ENCODE results near the gene FAM193A.
"Not testable (repeated sequence)": the region's sequence is repeated elsewhere in the genome, so short reads cannot be mapped to it uniquely, and the experiment has no call there.

Gene FAM193A

DNA sequence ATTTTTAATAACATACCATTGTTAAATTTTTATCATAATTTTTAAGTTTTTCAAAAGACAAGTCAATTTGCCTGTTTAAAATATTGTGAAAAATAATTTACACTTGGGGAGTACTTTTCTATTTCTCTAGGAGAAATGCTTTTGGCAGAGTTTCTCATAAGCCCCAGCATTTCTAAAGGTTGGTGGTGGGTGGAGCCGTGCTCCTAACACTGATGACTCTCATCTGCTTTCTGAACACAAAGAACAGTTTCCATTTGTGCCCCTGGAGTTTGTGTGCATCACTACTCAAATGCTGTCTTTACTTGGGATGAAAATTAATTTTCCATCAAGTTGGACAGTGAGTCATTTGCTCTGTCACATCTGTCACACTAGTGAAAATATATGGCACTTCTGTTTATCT, 162.1 kb downstream of the FAM193A start:
- DNase-seq, result no peak

GRCh38 chr4:2698951-2699505, 162.6 kb downstream of the FAM193A start:
- DNase-seq, result no peak

DNA sequence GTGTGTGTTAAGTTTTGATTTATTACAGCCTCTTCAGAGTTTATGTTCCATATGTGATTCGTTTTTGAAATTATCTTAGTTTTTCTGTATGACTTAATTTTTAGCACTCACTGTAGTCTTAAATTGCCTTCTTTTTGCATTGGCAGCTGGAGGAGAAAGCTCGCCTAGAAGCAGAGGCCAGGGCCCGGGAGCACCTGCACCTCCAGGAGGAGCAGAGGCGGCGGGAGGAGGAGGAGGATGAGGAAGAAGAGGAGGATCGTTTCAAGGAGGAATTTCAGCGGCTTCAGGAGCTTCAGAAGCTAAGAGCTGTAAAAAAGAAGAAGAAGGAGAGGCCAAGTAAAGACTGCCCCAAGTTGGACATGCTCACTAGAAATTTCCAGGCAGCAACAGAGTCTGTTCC, 163.1 kb downstream of the FAM193A start:
- no peak for DNase-seq

DNA sequence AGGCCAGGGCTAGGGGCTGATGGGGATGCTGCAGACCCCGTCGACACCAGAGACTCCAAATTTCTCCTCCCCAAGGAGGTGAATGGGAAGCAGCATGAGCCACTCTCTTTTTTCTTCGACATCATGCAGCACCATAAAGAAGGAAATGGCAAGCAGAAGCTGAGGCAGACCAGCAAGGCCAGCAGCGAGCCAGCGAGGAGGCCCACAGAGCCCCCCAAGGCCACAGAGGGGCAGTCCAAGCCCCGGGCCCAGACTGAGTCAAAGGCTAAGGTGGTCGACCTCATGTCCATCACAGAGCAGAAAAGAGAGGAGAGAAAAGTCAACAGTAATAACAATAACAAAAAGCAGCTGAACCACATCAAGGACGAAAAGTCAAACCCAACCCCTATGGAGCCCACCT, 163.6 kb downstream of the FAM193A start:
- DNase-seq, result no peak

DNA sequence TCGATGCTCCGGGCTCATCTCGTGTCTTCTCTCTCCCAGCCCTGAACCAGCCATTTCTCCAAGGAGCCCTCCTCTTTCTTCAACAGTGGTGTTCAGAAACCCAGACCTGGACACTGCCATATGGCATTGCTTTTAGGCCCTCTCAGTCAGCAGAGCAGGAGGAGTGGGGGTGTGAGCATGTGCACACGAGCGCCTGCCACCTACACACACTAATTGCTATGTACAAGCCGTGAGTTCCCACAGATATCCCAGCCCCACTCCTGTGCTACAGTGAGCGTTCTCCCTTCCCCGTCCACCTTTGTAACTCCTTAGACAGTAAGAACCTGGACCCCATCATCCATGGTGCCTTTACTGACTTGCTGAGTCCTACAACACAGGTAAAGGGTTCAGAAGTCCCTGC, 165.9 kb downstream of the FAM193A start:
- DNase-seq, result no peak

DNA sequence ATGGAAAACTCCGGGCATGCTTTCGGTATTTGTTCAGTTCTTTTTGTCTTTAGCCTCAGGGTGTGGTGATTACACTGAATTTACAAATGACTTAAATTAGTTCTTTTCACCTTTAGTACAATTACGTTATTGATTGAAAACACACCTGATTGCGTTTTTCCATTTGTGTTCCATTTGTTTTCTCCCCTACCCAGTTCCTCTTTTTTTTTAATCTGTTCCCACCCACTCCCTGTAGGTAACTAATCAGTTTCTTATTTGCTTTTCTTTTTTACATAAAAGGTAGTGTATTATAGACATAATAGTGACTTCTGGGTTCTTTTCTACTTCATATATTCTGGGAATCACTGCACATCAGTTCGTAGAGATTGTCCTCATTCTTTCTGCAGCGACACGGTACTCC, 166.3 kb downstream of the FAM193A start:
- DNase-seq, result no peak

DNA sequence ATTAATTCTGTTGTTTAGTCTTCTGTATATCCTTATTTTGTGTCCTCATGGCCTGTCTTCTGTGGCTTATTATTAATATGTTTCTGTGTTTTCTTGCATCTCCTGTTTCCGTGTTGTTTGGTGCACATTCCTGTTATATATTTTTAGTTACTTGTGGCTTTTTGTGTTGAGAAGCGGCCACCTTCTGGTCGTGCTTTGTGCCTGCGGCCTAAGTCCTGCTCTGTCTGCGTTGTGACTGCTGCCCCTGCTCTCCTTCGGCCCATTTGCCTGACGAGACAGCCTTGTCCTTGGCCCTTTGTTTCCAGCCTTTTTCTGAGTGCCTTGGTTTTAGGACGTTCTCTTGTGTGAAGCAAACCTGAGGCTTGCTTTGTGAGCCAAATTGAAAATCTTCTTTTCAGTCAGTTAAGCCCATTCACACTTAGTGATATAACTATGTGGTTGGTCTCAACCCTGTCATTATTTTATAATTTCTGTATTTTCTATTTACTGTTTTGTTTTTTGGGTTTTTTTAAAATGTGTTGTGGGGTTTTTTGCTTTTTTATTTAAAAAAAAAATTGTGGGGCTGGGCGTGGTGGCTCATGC, 175.9 kb downstream of the FAM193A start:
- no peak for DNase-seq

DNA sequence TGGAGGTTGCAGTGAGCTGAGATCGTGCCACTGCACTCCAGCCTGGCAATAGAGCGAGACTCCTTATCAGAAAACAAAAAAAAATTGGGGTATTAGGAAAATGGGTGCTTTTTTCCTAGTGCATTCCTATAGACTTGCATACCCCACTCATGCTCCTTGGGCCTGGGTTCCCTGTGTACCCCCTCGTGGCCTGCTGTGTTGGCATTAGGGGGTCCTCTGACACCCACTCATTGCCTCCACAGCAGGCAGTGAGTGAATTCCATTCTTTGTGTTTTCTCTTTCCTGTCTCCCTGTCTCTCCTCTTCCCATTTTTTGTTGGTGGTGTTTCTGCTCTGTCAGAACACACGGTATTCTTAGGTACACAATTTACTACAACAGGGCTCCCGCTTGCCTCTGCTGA, 176.9 kb downstream of the FAM193A start:
- no peak for DNase-seq

DNA sequence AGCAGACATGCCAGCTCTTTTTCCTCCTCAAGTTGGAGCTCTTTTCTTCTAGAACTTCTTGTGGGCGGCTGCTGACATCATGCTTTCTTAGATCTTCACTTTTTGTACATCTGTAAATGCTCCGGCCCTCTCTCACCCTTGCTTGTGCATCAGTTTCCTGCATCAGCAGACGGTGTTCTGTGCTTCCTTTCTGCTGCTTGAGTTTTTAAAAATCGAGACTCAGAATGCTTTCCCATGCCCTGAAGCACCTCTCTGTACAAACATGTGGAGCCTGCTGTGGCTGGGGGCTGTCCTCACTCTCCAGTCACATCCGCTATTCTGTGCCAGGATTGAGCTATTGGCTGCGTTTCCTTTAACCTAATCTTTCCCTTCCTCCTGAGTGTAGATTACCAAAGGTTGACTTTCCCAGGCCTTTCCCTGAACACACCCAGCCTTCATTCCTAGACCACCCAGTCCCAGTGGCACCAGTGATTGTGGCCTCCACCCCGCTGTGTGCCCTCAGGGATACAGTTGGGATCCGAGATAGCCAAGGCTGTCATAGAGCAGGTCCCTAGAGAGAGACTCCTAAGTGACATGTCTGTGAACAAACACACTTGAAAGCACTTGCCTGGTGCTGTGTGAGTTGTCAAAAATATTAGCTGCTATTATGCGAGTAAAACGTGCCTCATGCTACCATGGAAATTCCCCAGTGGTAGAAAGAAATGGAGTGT, 177.8 kb downstream of the FAM193A start:
- peak; percentile 33 for DNase-seq

- DNase-seq, result no peak
Measured at GRCh38 chr4:2714918-2715317, 178.5 kb downstream of the FAM193A start.

DNA sequence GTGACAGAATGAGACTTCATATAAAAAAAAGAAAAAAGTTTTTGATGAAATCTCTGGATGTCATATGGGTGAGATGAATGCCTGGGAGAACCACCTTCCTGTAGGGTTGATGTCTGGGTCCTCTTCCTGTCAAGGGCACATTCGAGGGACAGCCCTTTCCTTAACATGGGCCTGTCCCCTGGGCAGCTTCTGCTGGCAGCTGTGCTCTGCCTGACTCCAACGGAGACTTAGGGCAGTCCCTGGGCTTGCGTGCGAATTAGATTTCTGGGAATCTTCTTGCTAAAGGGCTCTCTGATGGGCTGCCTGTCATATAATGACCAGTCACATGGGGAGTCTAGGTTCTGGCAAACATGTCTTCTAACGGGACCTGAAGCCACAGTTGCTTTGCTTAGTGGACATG, 179.0 kb downstream of the FAM193A start:
- DNase-seq, result no peak

GRCh38 chr4:2716236-2716635, 179.8 kb downstream of the FAM193A start:
- no peak for DNase-seq

- DNase-seq, result no peak
Measured at GRCh38 chr4:2721586-2721985, 185.1 kb downstream of the FAM193A start.

GRCh38 chr4:2722033-2722432, 185.6 kb downstream of the FAM193A start:
- DNase-seq, result no peak

GRCh38 chr4:2723751-2724150, 187.3 kb downstream of the FAM193A start:
- no peak for DNase-seq

- DNase-seq, result no peak
Measured at GRCh38 chr4:2725380-2725779, 188.9 kb downstream of the FAM193A start.

- not testable (repeated sequence) for DNase-seq
Measured at GRCh38 chr4:2726881-2727280, 190.4 kb downstream of the FAM193A start.

- no peak for DNase-seq
Measured at GRCh38 chr4:2728221-2728620, 191.8 kb downstream of the FAM193A start.

DNA sequence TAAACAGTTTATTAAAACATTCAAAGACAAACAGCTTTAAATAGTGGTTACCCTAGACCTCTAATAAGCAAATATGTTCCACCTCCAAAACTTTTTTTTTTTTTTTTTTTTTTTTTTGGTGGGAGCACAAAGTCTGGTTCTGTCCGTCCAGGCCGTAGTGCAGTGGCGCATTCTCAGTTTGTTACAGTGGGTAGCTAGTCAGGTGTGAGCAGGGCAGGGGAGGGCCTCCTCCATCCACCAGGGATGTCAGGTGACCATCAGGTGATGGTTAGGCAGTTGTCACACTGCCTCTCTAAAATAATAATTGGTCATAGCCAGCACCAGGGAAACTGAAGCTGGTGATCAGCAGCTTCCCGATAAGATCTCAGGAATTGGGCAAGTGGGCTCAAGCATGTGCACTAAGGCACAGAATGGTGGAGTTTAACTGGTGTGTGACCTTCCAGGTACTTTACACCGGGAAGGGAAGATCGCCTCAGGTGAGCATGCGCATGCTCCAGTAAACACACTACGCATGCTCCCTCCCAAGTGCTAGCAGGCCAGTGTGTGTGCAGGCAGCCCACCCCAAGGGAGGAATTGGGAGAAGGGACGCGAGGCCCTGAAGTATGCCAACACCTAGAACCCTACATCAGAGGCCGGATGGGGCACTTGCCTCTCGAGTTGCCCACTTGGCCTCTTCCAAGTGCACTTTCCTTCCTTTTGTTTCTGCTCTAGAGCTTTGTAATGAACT, 192.5 kb downstream of the FAM193A start:
- no peak for DNase-seq

- no peak for DNase-seq
Measured at GRCh38 chr4:2729533-2729875, 193.1 kb downstream of the FAM193A start.

DNA sequence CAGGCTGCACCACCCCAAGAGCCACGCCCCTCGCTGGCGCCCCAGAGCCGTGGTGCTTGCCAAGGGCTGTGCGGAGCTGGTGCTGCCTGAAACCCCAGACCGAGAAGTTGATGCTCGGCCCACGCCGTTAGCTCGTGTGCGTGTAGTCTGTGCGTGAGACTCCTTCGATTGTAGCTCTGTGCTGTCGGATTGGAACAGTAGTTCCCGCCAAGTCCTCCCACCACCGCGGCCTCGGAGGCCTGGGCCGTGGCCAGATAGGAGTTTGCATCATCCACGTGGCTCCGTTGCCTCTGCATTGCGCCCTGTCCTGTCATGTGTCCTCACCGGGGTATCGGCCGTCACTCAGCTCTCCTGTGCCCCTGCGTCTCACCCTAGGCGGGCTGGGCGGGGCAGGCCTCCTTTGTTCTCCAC, 195.5 kb downstream of the FAM193A start:
- no peak for DNase-seq

DNA sequence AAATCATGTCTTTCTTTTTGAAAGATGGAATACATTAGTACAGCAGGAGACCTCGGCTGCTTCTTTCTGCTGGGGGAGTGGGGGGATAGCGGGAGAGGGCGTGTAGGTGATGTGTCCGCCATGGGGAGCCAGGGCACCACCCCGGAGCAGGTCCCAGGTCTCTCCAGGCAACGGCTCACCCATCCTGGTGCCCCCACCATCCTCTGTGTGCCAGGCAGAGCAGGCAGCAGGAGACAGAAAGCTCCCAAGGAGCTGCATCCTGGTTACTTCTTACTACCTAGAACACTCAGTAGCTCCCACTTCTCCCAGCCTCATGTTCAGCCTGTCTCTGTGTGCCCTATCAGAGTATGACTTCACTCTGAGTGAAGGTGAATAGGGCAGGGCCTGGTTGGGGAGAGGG, 196.1 kb downstream of the FAM193A start:
- DNase-seq, result no peak

- DNase-seq, result no peak
Measured at GRCh38 chr4:2733001-2733843, 196.8 kb downstream of the FAM193A start.
